ENCODE measurements around the gene TAS1R2. TPM values are rescaled to one million over a fixed set of nuclear protein-coding genes. Genes with fewer than 3 reads are reported as not detected.

Gene TAS1R2
- total and polyA plus RNA-seq, 2 of the 8 experiments (the other 6 are each of a cell fraction or from before 2014, with no cell fraction given): not detected

GRCh38 chr1:18884727-18885126 lies 25.3 kb upstream of the TAS1R2 start:
- Histone ChIP-seq H4K5ac (ENCODE audit: insufficient read length, low read depth, low read length) (no peak overlapping the region), H3K9ac (replicated peaks in 1 of 4; ENCODE audit: extremely low read depth in 1 of 4, low read depth in 3 of 4, low read length in 3 of 4) (no peak overlapping the region), H3K18ac (ENCODE audit: extremely low read depth, low read length) (no peak overlapping the region), H2AK5ac (ENCODE audit: low read depth, low read length) (no peak overlapping the region), H3K27me3 (replicated peaks in 1 of 4; ENCODE audit: control insufficient read depth in 3 of 4, extremely low read depth in 1 of 4, insufficient read depth in 3 of 4, low read length in 3 of 4) (no peaks in the 10 kb centered on the region), H2BK12ac (ENCODE audit: low read depth, low read length) (no peak overlapping the region), H3K14ac (ENCODE audit: insufficient read length) (no peak overlapping the region), H3K9me3 (ENCODE audit: insufficient read depth in 2 of 2, low read depth in 1 of 2, low read length in 1 of 2) (no peaks in the 10 kb centered on the region), H3K27ac (ENCODE audit: low read depth, low read length) (no peak overlapping the region), H3K79me1 (ENCODE audit: low read depth, low read length) (no peaks in the 10 kb centered on the region), H2BK5ac (ENCODE audit: low read depth, low read length) (no peak overlapping the region), H3K56ac (replicated peaks; ENCODE audit: insufficient read length, low read depth, low read length) (no peak overlapping the region), H2BK20ac (ENCODE audit: low read length) (no peak overlapping the region), H3K23me2 (ENCODE audit: low read depth, low read length) (no peaks in the 10 kb centered on the region), H4K8ac (ENCODE audit: extremely low read depth, insufficient read depth, low read length) (peak overlapping the region; percentile 11; the same call in 1 of the 2 replicates), H2AFZ (ENCODE audit: low read length) (no peak overlapping the region), H3K4me2 (ENCODE audit: insufficient read depth in 1 of 2, low read depth in 2 of 2, low read length in 2 of 2) (no peak overlapping the region), H3K79me2 (ENCODE audit: control insufficient read depth in 1 of 2, insufficient read depth in 2 of 2, low read length in 2 of 2) (no peaks in the 10 kb centered on the region), H3K4ac (replicated peaks; ENCODE audit: insufficient read length, low read depth, low read length) (no peak overlapping the region), H3K23ac (ENCODE audit: insufficient read length) (no peak overlapping the region), H3K36me3 (ENCODE audit: control insufficient read depth in 2 of 4, insufficient read depth in 4 of 4, low read length in 3 of 4) (peaks cover 0 to 11% (median 2%) of the 10 kb centered on the region in 4 experiments; a peak in 4 of 8 replicates), H4K91ac (replicated peaks; ENCODE audit: insufficient read length, low read length) (no peak overlapping the region), H3K4me1 (replicated peaks in 1 of 4; ENCODE audit: control insufficient read depth in 3 of 4, insufficient read depth in 4 of 4, low read length in 3 of 4) (peaks cover 0 to 2% (median 1%) of the 10 kb centered on the region in 4 experiments; a peak in 4 of 7 replicates), H2BK120ac (replicated peaks; ENCODE audit: low read depth, low read length) (no peak overlapping the region), H4K20me1 (replicated peaks in 1 of 2; ENCODE audit: control insufficient read depth in 1 of 2, insufficient read depth in 2 of 2, low read length in 2 of 2) (peaks cover 0 to 8% of the 10 kb centered on the region in 2 experiments), H2BK15ac (ENCODE audit: low read length) (no peak overlapping the region), H3K4me3 (ENCODE audit: extremely low read depth in 1 of 4, insufficient read depth in 2 of 4, low read depth in 3 of 4, low read length in 4 of 4) (no peak overlapping the region)
- DNase-seq (ENCODE audit: low read depth in 1 of 2, low spot score in 2 of 2): no peak
- POLR2A ChIA-PET (ENCODE audit: partially characterized antibody): interaction anchor here (1.4 kb wide), 1 partner anchor 9 kb away, joined by 5 read pairs; no protein-coding TSS in a partner anchor
- WGBS, 2 experiments (ENCODE audit: extremely low coverage in 1 of 2, insufficient coverage in 1 of 2, insufficient read length in 1 of 2, insufficient replicate concordance in 2 of 2, low coverage in 1 of 2, low lambda C conversion rate in 2 of 2, missing lambda C conversion rate in 1 of 2): 81% methylated on average over 6 of the region's 6 CpGs; no CpG with 5 or more reads in 1 of the 2 experiments
- no peak for FAIRE-seq
- CTCF ChIA-PET (ENCODE audit: partially characterized antibody): interaction anchor here (0.6 to 14.4 kb wide), 41 partner anchors 8 to 298 kb away, joined by 3 to 131 read pairs (median 5); partner anchors contain the start of gene ALDH4A1
- TF ChIP-seq HDAC6 (IDR thresholded peaks at IDR 0.05; ENCODE audit: low read depth, low read length): no peak
- no peak for TF ChIP-seq KDM5A (IDR thresholded peaks at IDR 0.05; ENCODE audit: low read length)
- TF ChIP-seq SUZ12 (IDR thresholded peaks at IDR 0.05; ENCODE audit: low read length): no peak
- no peak for TF ChIP-seq POU5F1 (IDR thresholded peaks at IDR 0.05; ENCODE audit: low read depth, low read length)
- no peak for TF ChIP-seq BACH1 (IDR thresholded peaks at IDR 0.05; ENCODE audit: low read length)
- TF ChIP-seq, protein P1, sequence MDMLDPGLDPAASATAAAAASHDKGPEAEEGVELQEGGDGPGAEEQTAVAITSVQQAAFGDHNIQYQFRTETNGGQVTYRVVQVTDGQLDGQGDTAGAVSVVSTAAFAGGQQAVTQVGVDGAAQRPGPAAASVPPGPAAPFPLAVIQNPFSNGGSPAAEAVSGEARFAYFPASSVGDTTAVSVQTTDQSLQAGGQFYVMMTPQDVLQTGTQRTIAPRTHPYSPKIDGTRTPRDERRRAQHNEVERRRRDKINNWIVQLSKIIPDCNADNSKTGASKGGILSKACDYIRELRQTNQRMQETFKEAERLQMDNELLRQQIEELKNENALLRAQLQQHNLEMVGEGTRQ (IDR thresholded peaks at IDR 0.05; ENCODE audit: low read length): no peak
- TF ChIP-seq HDAC2 (IDR thresholded peaks at IDR 0.05; ENCODE audit: borderline replicate concordance in 1 of 2, low read depth in 2 of 2, low read length in 2 of 2): no peak
- TF ChIP-seq, protein P2, sequence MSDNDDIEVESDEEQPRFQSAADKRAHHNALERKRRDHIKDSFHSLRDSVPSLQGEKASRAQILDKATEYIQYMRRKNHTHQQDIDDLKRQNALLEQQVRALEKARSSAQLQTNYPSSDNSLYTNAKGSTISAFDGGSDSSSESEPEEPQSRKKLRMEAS (IDR thresholded peaks at IDR 0.05): no peak
- no peak for TF ChIP-seq ATF2 (IDR thresholded peaks at IDR 0.05; ENCODE audit: low read length)
- TF ChIP-seq NANOG (IDR thresholded peaks at IDR 0.05; ENCODE audit: insufficient read depth, low read depth, low read length, poor library complexity, severe bottlenecking): no peak
